EH (cell line): ENCODE measurements around the gene FXYD6.

Experiments
- DNase-seq: peaks from one replicate; pipeline ENCODE4 v3.0.0-alpha.2; 2015; ENCODE audit warnings: low read depth

Gene FXYD6

DNA sequence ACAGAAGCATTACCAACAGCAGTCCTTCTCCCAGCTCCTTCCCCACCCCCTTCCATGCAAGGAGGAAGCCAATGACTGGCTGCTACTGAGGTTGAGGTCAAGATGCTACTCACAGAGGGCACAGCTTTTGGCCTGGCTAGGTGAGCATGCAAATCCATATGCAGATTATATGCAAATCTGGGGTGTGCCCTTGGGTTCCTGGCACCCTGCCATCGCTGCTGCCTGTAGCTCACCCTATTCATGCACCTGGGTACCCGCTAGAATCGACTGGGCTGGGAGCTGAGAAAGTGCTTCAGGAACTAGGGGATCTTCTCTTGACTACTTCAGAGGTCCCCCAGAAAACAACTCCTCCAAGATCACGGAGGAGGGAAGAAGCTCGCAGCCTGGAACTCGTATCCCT lies 83.5 kb downstream of the FXYD6 start:
- no peak for DNase-seq

DNA sequence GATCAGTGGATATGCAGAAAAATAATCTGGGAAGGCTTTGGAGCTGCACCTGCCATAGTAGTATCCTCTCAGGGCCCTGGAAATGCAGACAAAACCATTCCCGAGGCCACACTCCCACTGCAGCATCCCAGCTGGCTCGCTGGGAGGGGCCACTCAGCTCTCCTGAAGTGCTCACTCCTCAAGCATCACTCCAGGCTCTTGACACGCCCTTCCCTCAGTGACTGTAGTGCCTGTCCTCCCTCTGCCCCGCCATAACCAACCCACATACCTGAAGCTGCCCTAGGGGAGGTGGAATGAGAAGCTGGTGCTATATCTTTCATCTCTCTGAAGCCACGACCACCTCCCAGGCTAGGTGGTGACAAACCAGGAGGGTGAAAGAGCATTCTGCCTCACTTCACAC lies 84.2 kb downstream of the FXYD6 start:
- DNase-seq: no peak

DNA sequence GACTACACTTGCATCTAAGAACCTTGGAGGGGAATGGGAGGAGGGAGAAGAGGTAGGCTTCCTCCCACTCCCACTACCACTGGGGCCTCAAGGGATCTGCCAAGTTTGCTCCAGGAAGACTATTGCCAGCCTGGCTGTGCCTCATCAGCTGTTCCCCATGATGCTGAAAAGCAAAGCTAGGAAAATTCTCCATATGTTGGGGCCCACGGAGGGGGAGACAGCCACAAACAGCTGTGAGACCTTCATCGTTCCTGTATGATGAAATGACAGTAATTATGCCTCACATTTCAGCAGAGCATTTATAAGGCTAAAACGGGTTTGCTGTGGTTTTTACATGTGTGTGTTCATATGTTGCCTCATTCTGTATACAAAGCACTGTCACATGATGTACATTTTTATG lies 86.2 kb downstream of the FXYD6 start:
- DNase-seq: no peak

DNA sequence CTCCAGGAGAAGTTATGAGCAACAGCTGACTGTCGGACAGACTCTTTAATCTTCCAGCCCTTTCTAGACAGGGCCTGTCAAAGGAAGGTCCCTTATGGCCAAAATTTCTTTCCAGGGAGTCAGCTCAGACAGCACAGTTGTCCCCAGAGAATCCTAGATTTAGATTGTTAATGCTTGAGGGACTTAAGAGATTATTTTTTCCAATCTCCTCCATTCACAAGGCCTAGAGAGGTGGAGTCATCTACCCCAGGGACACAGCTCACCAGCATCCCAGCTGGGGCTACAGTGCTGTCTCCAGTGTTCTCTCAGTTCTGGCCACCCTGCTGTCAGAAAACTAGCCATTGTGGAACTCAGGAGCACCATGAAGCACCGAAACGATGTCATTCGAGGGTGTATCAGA lies 87.2 kb downstream of the FXYD6 start:
- no peak for DNase-seq
